Colonic mucosa (tissue), 4 donors: ENCODE data around the gene ADGRL3. TPM values are rescaled to one million over a fixed set of nuclear protein-coding genes. Genes with fewer than 3 reads are reported as not detected.

Experiments
- DNase-seq: peaks from one replicate; pipeline ENCODE4 v3.0.0-alpha.2; 2020
- H3K27ac ChIP-seq: fragments of 200-600 bp; one replicate; pipeline ENCODE4 v1.8.0; 2021
- H3K27me3 ChIP-seq: fragments of 200-600 bp; one replicate; pipeline ENCODE4 v1.8.0; 2021
- H3K36me3 ChIP-seq: fragments of 200-600 bp; one replicate; pipeline ENCODE4 v1.8.0; 2021
- H3K4me1 ChIP-seq: fragments of 200-600 bp; one replicate; pipeline ENCODE4 v1.8.0; 2021; ENCODE audit warnings: mild to moderate bottlenecking
- H3K4me3 ChIP-seq: fragments of 200-600 bp; one replicate; pipeline ENCODE4 v1.8.0; 2021
- H3K9ac ChIP-seq, 2 donors: one replicate each; pipeline ENCODE4 v1.7.0; 2013; ENCODE audit warnings: control low read depth in 2 of 2, low read depth in 2 of 2, low read length in 2 of 2
- H3K9me3 ChIP-seq: fragments of 200-600 bp; one replicate; pipeline ENCODE4 v1.8.0; 2021
- intact Hi-C: fragments of 100-400 bp; cut with DNase I; formaldehyde crosslinking; loops from one replicate; pipeline ENCODE4 v1.14.1; 2022
- total RNA-seq, 2 donors: library from RNA; stranded (reverse); fragmentation: NEBNext Ultra II Directional in 1 of 2; extraction: Animal tissue kit (Norgen Biotek cat#: 25700) in 1 of 2; gene quantifications; one replicate each; pipeline ENCODE4 v1.2.1, GENCODE V29; 2021
- TF ChIP-seq, protein P1 (sequence below): fragments of 200-600 bp; IDR thresholded peaks from one replicate; pipeline ENCODE4 v1.8.0; 2022; ENCODE audit warnings: antibody characterized with exemption, mild to moderate bottlenecking
- donor health status: healthy.
- donor health status: DM: no; HTN: no; CAD: no.
- donor health status: DM: no; HTN: no; CAD: no.

ADGRL3 gene
- total RNA-seq, 2 donors from 2014 or later = 4.1 to 4.4 TPM

- Histone ChIP-seq H3K4me1 (no peaks in the 10 kb centered on the region), H3K9me3 (no peaks in the 10 kb centered on the region), H3K27me3 (no peaks in the 10 kb centered on the region), H3K36me3 (no peaks in the 10 kb centered on the region), H3K9ac (no peak overlapping the region), H3K4me3 (no peak overlapping the region), H3K27ac (no peak overlapping the region)
- TF ChIP-seq, protein P1, sequence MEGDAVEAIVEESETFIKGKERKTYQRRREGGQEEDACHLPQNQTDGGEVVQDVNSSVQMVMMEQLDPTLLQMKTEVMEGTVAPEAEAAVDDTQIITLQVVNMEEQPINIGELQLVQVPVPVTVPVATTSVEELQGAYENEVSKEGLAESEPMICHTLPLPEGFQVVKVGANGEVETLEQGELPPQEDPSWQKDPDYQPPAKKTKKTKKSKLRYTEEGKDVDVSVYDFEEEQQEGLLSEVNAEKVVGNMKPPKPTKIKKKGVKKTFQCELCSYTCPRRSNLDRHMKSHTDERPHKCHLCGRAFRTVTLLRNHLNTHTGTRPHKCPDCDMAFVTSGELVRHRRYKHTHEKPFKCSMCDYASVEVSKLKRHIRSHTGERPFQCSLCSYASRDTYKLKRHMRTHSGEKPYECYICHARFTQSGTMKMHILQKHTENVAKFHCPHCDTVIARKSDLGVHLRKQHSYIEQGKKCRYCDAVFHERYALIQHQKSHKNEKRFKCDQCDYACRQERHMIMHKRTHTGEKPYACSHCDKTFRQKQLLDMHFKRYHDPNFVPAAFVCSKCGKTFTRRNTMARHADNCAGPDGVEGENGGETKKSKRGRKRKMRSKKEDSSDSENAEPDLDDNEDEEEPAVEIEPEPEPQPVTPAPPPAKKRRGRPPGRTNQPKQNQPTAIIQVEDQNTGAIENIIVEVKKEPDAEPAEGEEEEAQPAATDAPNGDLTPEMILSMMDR = no peak
- no peak for DNase-seq
- intact Hi-C loops = no loop called here
These were observed 570.9 kb downstream of the ADGRL3 start for GRCh38 chr4:61771056-61771455.

DNA sequence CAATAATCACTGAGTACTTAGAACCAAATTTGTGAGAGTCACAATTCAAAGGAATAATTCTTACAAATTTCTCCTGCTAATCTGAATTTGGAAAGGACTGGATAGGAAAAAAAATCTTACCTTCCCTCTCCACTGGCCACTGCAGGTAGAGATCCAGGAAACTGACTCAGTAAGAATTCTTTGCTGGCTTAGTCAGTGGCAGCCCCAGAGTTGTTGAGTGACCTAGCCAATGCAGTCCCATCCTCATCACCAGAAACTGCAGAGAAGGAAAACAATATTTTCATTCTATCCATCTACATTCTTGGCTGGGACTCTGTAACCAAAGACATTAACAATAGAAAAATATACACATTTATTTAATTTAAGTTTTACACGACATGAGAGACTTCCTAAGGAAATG, 572.0 kb downstream of the ADGRL3 start:
- no peaks in the 10 kb centered on the region for H3K4me1 ChIP-seq
- H3K27ac ChIP-seq = no peak overlapping the region
- TF ChIP-seq, protein P1 = no peak
- no peaks in the 10 kb centered on the region for H3K9me3 ChIP-seq
- H3K36me3 ChIP-seq = no peaks in the 10 kb centered on the region
- H3K27me3 ChIP-seq = no peaks in the 10 kb centered on the region
- intact Hi-C loops = no loop called here
- no peak for DNase-seq
- H3K4me3 ChIP-seq = no peak overlapping the region
- no peak overlapping the region for H3K9ac ChIP-seq

- no peak for DNase-seq
- no peak overlapping the region for H3K4me3 ChIP-seq
- H3K9ac ChIP-seq = no peak overlapping the region
- no peaks in the 10 kb centered on the region for H3K27me3 ChIP-seq
- no peaks in the 10 kb centered on the region for H3K36me3 ChIP-seq
- TF ChIP-seq, protein P1 = no peak
- H3K9me3 ChIP-seq = no peaks in the 10 kb centered on the region
- intact Hi-C loops = no loop called here
- no peaks in the 10 kb centered on the region for H3K4me1 ChIP-seq
- H3K27ac ChIP-seq = no peak overlapping the region
These were observed 573.6 kb downstream of the ADGRL3 start for GRCh38 chr4:61773655-61774245.

DNA sequence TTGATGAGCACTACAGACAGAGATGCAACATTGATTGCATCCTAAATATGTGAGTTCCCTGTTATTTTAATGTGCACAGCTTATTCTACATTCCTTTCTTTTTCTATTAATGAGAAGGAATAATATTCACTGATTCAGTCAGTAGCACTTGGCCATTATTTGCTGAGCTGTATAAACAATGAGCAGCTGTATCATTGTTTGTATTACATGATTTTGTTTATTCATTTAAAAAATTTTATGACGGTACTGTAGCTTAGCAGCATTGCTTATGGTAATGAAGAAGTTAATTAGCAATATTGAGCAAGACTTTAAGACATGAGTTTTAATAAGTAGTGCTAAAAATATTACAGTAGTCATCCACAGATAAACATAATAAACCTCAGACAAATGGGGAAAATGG, 582.0 kb downstream of the ADGRL3 start:
- no peaks in the 10 kb centered on the region for H3K36me3 ChIP-seq
- TF ChIP-seq, protein P1 = no peak
- intact Hi-C loops = no loop called here
- no peak overlapping the region for H3K9ac ChIP-seq
- DNase-seq = no peak
- no peaks in the 10 kb centered on the region for H3K9me3 ChIP-seq
- no peak overlapping the region for H3K27ac ChIP-seq
- H3K4me1 ChIP-seq = no peaks in the 10 kb centered on the region
- H3K27me3 ChIP-seq = no peaks in the 10 kb centered on the region
- no peak overlapping the region for H3K4me3 ChIP-seq

GRCh38 chr4:61783050-61783449, 582.9 kb downstream of the ADGRL3 start:
- no peaks in the 10 kb centered on the region for H3K36me3 ChIP-seq
- DNase-seq = no peak
- no peaks in the 10 kb centered on the region for H3K4me1 ChIP-seq
- H3K9me3 ChIP-seq = no peaks in the 10 kb centered on the region
- no peak overlapping the region for H3K4me3 ChIP-seq
- H3K27me3 ChIP-seq = no peaks in the 10 kb centered on the region
- no peak overlapping the region for H3K27ac ChIP-seq
- no peak overlapping the region for H3K9ac ChIP-seq
- intact Hi-C loops = no loop called here
- TF ChIP-seq, protein P1 = no peak
